OCI-LY1 (cell line): Measurements from ENCODE around the gene HIPK3.

Experiments
- CTCF ChIP-seq: fragments of 200-600 bp; sonication (generic), shearing (Covaris generic); IDR thresholded peaks from 2 replicates; pipeline ENCODE4 v1.5.1; 2017; ENCODE audit warnings: mild to moderate bottlenecking, antibody characterized with exemption, low read length, moderate library complexity, mixed read lengths
- EZH2 ChIP-seq: fragments of 200-600 bp; sonication (generic), shearing (Covaris generic); IDR thresholded peaks from 2 replicates; pipeline ENCODE4 v1.8.0; 2017; ENCODE audit warnings: borderline replicate concordance, mixed run types, mild to moderate bottlenecking, antibody characterized with exemption, low read length, moderate library complexity, mixed read lengths

DNA sequence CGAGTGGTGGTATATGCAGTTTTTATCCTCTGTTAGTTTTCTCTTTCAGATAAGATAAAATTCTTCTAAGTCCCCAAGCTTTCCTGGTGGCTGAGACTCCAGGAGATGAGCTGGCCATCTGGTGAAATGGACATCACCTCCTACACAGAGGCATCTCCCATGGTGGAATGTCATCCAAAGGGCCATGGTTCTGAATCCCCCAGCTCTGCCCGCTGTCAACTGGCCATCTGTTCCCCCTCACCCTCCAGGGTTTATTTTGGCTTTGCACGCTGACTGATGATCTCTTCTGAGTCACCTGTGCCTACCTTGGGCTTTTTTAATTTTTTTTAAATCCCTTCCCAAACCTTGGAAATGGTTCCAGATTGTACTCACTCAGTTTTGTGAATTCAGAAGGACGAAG, 142.2 kb downstream of the HIPK3 start:
- TF ChIP-seq CTCF (no peak), EZH2 (no peak)
